H1 (cell line): Measurements from ENCODE around the gene DHX57.

Experiments used
- CEBPB ChIP-seq: IDR thresholded peaks from 2 replicates; pipeline ENCODE4 v1.6.1; 2012; ENCODE audit warnings: low read depth, low read length
- POLR2A ChIP-seq, 2 experiments: IDR thresholded peaks; 1 replicate in 1 of 2; 2 replicates in 1 of 2; pipeline ENCODE4 v1.6.1; 2011; ENCODE audit warnings: low read depth in 2 of 2, low read length in 2 of 2, mild to moderate bottlenecking in 2 of 2; ENCODE audit errors: control extremely low read depth in 1 of 2
- SIN3A ChIP-seq, 2 experiments: IDR thresholded peaks in 1 of 2; conservative IDR thresholded peaks in 1 of 2; 2 replicates each; pipeline ENCODE4 v1.6.1; 2011 to 2012; ENCODE audit warnings: low read length in 2 of 2, improper control_type of control experiment in 1 of 2, low read depth in 1 of 2, mild to moderate bottlenecking in 1 of 2
- TF ChIP-seq, protein P1 (sequence below), 3 experiments: IDR thresholded peaks; 1 replicate in 2 of 3; 2 replicates in 1 of 3; pipeline versions ENCODE4 v1.5.1 to v1.6.1; 2011; ENCODE audit warnings: low read length in 3 of 3, mild to moderate bottlenecking in 3 of 3, inconsistent platforms in 2 of 3, low read depth in 1 of 3, moderate library complexity in 1 of 3; ENCODE audit not compliant: insufficient read depth in 1 of 3; ENCODE audit errors: control extremely low read depth in 1 of 3
- TF ChIP-seq, protein P2 (sequence below): IDR thresholded peaks from 2 replicates; pipeline ENCODE4 v1.6.1; 2012; ENCODE audit warnings: inconsistent platforms
- TF ChIP-seq, protein P3 (sequence below): IDR thresholded peaks from 2 replicates; pipeline ENCODE4 v1.6.1; 2011; ENCODE audit warnings: low read length, improper control_type of control experiment

DNA sequence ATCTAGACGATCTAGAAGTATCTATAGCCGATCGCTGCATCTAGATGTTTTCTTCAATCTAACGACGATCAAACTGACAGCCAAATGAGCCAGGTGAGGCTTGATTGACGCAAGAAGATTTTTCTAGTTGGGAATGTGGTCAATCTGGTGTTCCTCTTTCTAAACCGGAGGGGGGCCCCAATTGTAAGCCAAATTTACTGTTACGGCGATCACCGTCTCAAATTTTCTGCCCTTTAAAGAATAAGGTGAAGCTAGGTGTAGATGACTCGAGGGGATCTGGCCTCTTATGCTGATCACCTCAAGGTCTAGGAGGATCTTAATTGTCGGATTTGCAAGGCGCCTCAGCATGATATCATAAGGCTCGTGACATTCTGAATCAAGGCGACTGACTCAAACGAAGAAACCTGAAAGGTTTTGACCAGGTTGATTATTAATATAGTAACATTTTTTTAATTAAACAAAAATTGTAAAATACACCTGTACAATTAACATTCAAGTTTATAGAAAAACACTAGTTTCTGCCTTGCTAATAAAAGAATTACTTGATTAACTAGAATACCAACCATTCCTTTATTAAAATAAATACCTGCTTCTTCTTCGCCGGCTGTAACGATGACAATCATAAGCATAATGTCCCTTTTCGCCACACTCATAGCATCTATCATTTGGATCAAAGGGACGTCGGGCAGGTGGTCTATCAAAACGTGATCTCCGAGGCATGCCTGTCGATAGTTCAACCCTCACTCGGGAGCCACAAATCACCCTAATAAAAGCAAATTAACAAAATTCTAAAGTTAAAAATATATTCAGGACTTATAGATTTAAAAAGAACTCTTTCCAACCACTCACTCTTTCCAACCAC lies 126.6 kb downstream of the DHX57 start:
- TF ChIP-seq, protein P1, sequence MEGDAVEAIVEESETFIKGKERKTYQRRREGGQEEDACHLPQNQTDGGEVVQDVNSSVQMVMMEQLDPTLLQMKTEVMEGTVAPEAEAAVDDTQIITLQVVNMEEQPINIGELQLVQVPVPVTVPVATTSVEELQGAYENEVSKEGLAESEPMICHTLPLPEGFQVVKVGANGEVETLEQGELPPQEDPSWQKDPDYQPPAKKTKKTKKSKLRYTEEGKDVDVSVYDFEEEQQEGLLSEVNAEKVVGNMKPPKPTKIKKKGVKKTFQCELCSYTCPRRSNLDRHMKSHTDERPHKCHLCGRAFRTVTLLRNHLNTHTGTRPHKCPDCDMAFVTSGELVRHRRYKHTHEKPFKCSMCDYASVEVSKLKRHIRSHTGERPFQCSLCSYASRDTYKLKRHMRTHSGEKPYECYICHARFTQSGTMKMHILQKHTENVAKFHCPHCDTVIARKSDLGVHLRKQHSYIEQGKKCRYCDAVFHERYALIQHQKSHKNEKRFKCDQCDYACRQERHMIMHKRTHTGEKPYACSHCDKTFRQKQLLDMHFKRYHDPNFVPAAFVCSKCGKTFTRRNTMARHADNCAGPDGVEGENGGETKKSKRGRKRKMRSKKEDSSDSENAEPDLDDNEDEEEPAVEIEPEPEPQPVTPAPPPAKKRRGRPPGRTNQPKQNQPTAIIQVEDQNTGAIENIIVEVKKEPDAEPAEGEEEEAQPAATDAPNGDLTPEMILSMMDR (IDR thresholded peaks at IDR 0.05; ENCODE audit: control extremely low read depth in 1 of 3, insufficient read depth in 1 of 3, low read depth in 1 of 3, low read length in 3 of 3), result no peak
- TF ChIP-seq SIN3A (conservative IDR thresholded peaks at IDR 0.05 in 1 of 2, IDR thresholded peaks at IDR 0.05 in 1 of 2; ENCODE audit: low read depth in 1 of 2, low read length in 2 of 2) (no peak), POLR2A (IDR thresholded peaks at IDR 0.05; ENCODE audit: control extremely low read depth in 1 of 2, low read depth in 2 of 2, low read length in 2 of 2) (peak in 1 of 2 experiments; percentile 4; a peak in 2 of 3 replicates), CEBPB (no peak)
- TF ChIP-seq, protein P2, sequence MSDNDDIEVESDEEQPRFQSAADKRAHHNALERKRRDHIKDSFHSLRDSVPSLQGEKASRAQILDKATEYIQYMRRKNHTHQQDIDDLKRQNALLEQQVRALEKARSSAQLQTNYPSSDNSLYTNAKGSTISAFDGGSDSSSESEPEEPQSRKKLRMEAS, result no peak
- TF ChIP-seq, protein P3, sequence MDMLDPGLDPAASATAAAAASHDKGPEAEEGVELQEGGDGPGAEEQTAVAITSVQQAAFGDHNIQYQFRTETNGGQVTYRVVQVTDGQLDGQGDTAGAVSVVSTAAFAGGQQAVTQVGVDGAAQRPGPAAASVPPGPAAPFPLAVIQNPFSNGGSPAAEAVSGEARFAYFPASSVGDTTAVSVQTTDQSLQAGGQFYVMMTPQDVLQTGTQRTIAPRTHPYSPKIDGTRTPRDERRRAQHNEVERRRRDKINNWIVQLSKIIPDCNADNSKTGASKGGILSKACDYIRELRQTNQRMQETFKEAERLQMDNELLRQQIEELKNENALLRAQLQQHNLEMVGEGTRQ, result no peak
